ENCODE results near the gene SLC25A29.
A peak's percentile ranks its signal among the peaks of the same experiment; 100 is the strongest.

Gene SLC25A29

GRCh38 chr14:100305324-100306100 lies 732 bp downstream of the SLC25A29 start:
- H3K27me3 ChIP-seq (ENCODE audit: insufficient read depth, low read length, poor library complexity): no peaks in the 10 kb centered on the region
- H3K4me1 ChIP-seq (ENCODE audit: control insufficient read depth, low read depth, low read length): peaks cover 10% of the 10 kb centered on the region
- H3K27ac ChIP-seq (ENCODE audit: low read depth, low read length): peak overlapping the region; percentile 83
- H4K8ac ChIP-seq (ENCODE audit: low read depth, low read length): no peak overlapping the region
- H3K56ac ChIP-seq (ENCODE audit: low read length): peak overlapping the region; percentile 93
- H3K23ac ChIP-seq (ENCODE audit: low read length): peak overlapping the region; percentile 80
- H3K4ac ChIP-seq (ENCODE audit: low read depth, low read length): peak overlapping the region; percentile 92
- H3K36me3 ChIP-seq (ENCODE audit: control insufficient read depth, insufficient read depth, low read length): no peaks in the 10 kb centered on the region
- H3K4me3 ChIP-seq (ENCODE audit: low read length): peak overlapping the region; percentile 76
- peak; percentile 75 for DNase-seq
- peaks cover 15% of the 10 kb centered on the region for H3K79me2 ChIP-seq (ENCODE audit: control insufficient read depth, insufficient read depth, low read length)
- H3K4me2 ChIP-seq (ENCODE audit: low read length): peak overlapping the region; percentile 94
- peak overlapping the region; percentile 83 for H3K9ac ChIP-seq (ENCODE audit: low read length)
- peak overlapping the region; percentile 91 for H3K18ac ChIP-seq (ENCODE audit: low read length)
- no peak overlapping the region for H4K5ac ChIP-seq (ENCODE audit: low read length)
- peaks cover 12% of the 10 kb centered on the region for H3K79me1 ChIP-seq (ENCODE audit: low read length)
- whole genome bisulfite sequencing (ENCODE audit: extremely low coverage, insufficient coverage, low lambda C conversion rate): no CpG with 5 or more reads among the region's 65 CpGs
- no peak overlapping the region for H2AK5ac ChIP-seq (ENCODE audit: low read length)
- peak overlapping the region; percentile 17 for H2BK120ac ChIP-seq (ENCODE audit: low read depth, low read length)
- no peak overlapping the region for H2BK5ac ChIP-seq (ENCODE audit: low read length)
- no peak overlapping the region for H2BK15ac ChIP-seq (replicated peaks; ENCODE audit: low read depth)

- H2BK5ac ChIP-seq (ENCODE audit: low read length): no peak overlapping the region
- H3K79me2 ChIP-seq (ENCODE audit: control insufficient read depth, insufficient read depth, low read length): peaks cover 15% of the 10 kb centered on the region
- H3K56ac ChIP-seq (ENCODE audit: low read length): peak overlapping the region; percentile 93
- no peak overlapping the region for H4K8ac ChIP-seq (ENCODE audit: low read depth, low read length)
- H2BK15ac ChIP-seq (replicated peaks; ENCODE audit: low read depth): no peak overlapping the region
- H3K4me3 ChIP-seq (ENCODE audit: low read length): peak overlapping the region; percentile 76
- WGBS (ENCODE audit: extremely low coverage, insufficient coverage, low lambda C conversion rate): no CpG with 5 or more reads among the region's 23 CpGs
- no peaks in the 10 kb centered on the region for H3K27me3 ChIP-seq (ENCODE audit: insufficient read depth, low read length, poor library complexity)
- H3K36me3 ChIP-seq (ENCODE audit: control insufficient read depth, insufficient read depth, low read length): no peaks in the 10 kb centered on the region
- peak overlapping the region; percentile 24 for H3K4ac ChIP-seq (ENCODE audit: low read depth, low read length)
- peak overlapping the region; percentile 83 for H3K27ac ChIP-seq (ENCODE audit: low read depth, low read length)
- peak overlapping the region; percentile 83 for H3K9ac ChIP-seq (ENCODE audit: low read length)
- peak overlapping the region; percentile 29 for H3K23ac ChIP-seq (ENCODE audit: low read length)
- DNase-seq: peak; percentile 80
- peak overlapping the region; percentile 94 for H3K4me2 ChIP-seq (ENCODE audit: low read length)
- H3K79me1 ChIP-seq (ENCODE audit: low read length): peaks cover 12% of the 10 kb centered on the region
- H3K4me1 ChIP-seq (ENCODE audit: control insufficient read depth, low read depth, low read length): peaks cover 10% of the 10 kb centered on the region
- H4K5ac ChIP-seq (ENCODE audit: low read length): no peak overlapping the region
- no peak overlapping the region for H2BK120ac ChIP-seq (ENCODE audit: low read depth, low read length)
- H3K18ac ChIP-seq (ENCODE audit: low read length): peak overlapping the region; percentile 91
- no peak overlapping the region for H2AK5ac ChIP-seq (ENCODE audit: low read length)
Observed at GRCh38 chr14:100304825-100305323, 1.4 kb downstream of the SLC25A29 start.

GRCh38 chr14:100303925-100304324 lies 2.3 kb downstream of the SLC25A29 start:
- Histone ChIP-seq H3K4me2 (ENCODE audit: low read length) (no peak overlapping the region), H3K4me3 (ENCODE audit: low read length) (no peak overlapping the region)

GRCh38 chr14:100303179-100303578 lies 3.1 kb downstream of the SLC25A29 start:
- Histone ChIP-seq H3K36me3 (ENCODE audit: control insufficient read depth, insufficient read depth, low read length) (no peaks in the 10 kb centered on the region), H2AK5ac (ENCODE audit: low read length) (no peak overlapping the region), H3K4me3 (ENCODE audit: low read length) (no peak overlapping the region), H2BK120ac (ENCODE audit: low read depth, low read length) (no peak overlapping the region), H3K4me1 (ENCODE audit: control insufficient read depth, low read depth, low read length) (peaks cover 10% of the 10 kb centered on the region), H3K18ac (ENCODE audit: low read length) (no peak overlapping the region), H4K8ac (ENCODE audit: low read depth, low read length) (no peak overlapping the region), H3K4ac (ENCODE audit: low read depth, low read length) (no peak overlapping the region), H3K27ac (ENCODE audit: low read depth, low read length) (no peak overlapping the region), H3K79me1 (ENCODE audit: low read length) (peaks cover 19% of the 10 kb centered on the region), H3K4me2 (ENCODE audit: low read length) (no peak overlapping the region), H3K23ac (ENCODE audit: low read length) (no peak overlapping the region), H2BK5ac (ENCODE audit: low read length) (no peak overlapping the region), H3K56ac (ENCODE audit: low read length) (no peak overlapping the region), H3K9ac (ENCODE audit: low read length) (no peak overlapping the region), H3K27me3 (ENCODE audit: insufficient read depth, low read length, poor library complexity) (no peaks in the 10 kb centered on the region), H3K79me2 (ENCODE audit: control insufficient read depth, insufficient read depth, low read length) (peaks cover 15% of the 10 kb centered on the region), H2BK15ac (replicated peaks; ENCODE audit: low read depth) (no peak overlapping the region), H4K5ac (ENCODE audit: low read length) (no peak overlapping the region)
- no peak for DNase-seq
- no CpG with 5 or more reads among the region's 8 CpGs for WGBS (ENCODE audit: extremely low coverage, insufficient coverage, low lambda C conversion rate)

More at GRCh38 chr14:100303925-100304324, 2.3 kb downstream of the SLC25A29 start:
- H3K36me3 ChIP-seq (ENCODE audit: control insufficient read depth, insufficient read depth, low read length): no peaks in the 10 kb centered on the region
- no peak overlapping the region for H2BK120ac ChIP-seq (ENCODE audit: low read depth, low read length)
- H3K27me3 ChIP-seq (ENCODE audit: insufficient read depth, low read length, poor library complexity): no peaks in the 10 kb centered on the region
- no peak overlapping the region for H4K8ac ChIP-seq (ENCODE audit: low read depth, low read length)
- peaks cover 15% of the 10 kb centered on the region for H3K79me2 ChIP-seq (ENCODE audit: control insufficient read depth, insufficient read depth, low read length)
- H3K56ac ChIP-seq (ENCODE audit: low read length): peak overlapping the region; percentile 93
- peak overlapping the region; percentile 83 for H3K9ac ChIP-seq (ENCODE audit: low read length)
- no peak overlapping the region for H4K5ac ChIP-seq (ENCODE audit: low read length)
- DNase-seq: peak; percentile 61
- H2BK15ac ChIP-seq (replicated peaks; ENCODE audit: low read depth): no peak overlapping the region
- peaks cover 10% of the 10 kb centered on the region for H3K4me1 ChIP-seq (ENCODE audit: control insufficient read depth, low read depth, low read length)
- H2AK5ac ChIP-seq (ENCODE audit: low read length): no peak overlapping the region
- H3K27ac ChIP-seq (ENCODE audit: low read depth, low read length): no peak overlapping the region
- peak overlapping the region; percentile 1 for H3K23ac ChIP-seq (ENCODE audit: low read length)
- WGBS (ENCODE audit: extremely low coverage, insufficient coverage, low lambda C conversion rate): no CpG with 5 or more reads among the region's 4 CpGs
- no peak overlapping the region for H3K4ac ChIP-seq (ENCODE audit: low read depth, low read length)
- H2BK5ac ChIP-seq (ENCODE audit: low read length): no peak overlapping the region
- H3K79me1 ChIP-seq (ENCODE audit: low read length): peaks cover 18% of the 10 kb centered on the region
- no peak overlapping the region for H3K18ac ChIP-seq (ENCODE audit: low read length)

- no peaks in the 10 kb centered on the region for H3K27me3 ChIP-seq (ENCODE audit: insufficient read depth, low read length, poor library complexity)
- no peak overlapping the region for H3K23ac ChIP-seq (ENCODE audit: low read length)
- no peak overlapping the region for H4K8ac ChIP-seq (ENCODE audit: low read depth, low read length)
- H3K9ac ChIP-seq (ENCODE audit: low read length): no peak overlapping the region
- no peak overlapping the region for H3K4me3 ChIP-seq (ENCODE audit: low read length)
- H2BK120ac ChIP-seq (ENCODE audit: low read depth, low read length): no peak overlapping the region
- H3K4ac ChIP-seq (ENCODE audit: low read depth, low read length): no peak overlapping the region
- H3K18ac ChIP-seq (ENCODE audit: low read length): no peak overlapping the region
- DNase-seq: no peak
- H2BK5ac ChIP-seq (ENCODE audit: low read length): no peak overlapping the region
- peaks cover 10% of the 10 kb centered on the region for H3K4me1 ChIP-seq (ENCODE audit: control insufficient read depth, low read depth, low read length)
- no peak overlapping the region for H3K56ac ChIP-seq (ENCODE audit: low read length)
- H3K27ac ChIP-seq (ENCODE audit: low read depth, low read length): no peak overlapping the region
- H3K79me2 ChIP-seq (ENCODE audit: control insufficient read depth, insufficient read depth, low read length): peaks cover 15% of the 10 kb centered on the region
- no peak overlapping the region for H3K4me2 ChIP-seq (ENCODE audit: low read length)
- no peaks in the 10 kb centered on the region for H3K36me3 ChIP-seq (ENCODE audit: control insufficient read depth, insufficient read depth, low read length)
- H2AK5ac ChIP-seq (ENCODE audit: low read length): no peak overlapping the region
- H2BK15ac ChIP-seq (replicated peaks; ENCODE audit: low read depth): no peak overlapping the region
- WGBS (ENCODE audit: extremely low coverage, insufficient coverage, low lambda C conversion rate): no CpG with 5 or more reads among the region's 2 CpGs
- H4K5ac ChIP-seq (ENCODE audit: low read length): no peak overlapping the region
- H3K79me1 ChIP-seq (ENCODE audit: low read length): peaks cover 21% of the 10 kb centered on the region
Observed at GRCh38 chr14:100302616-100303015, 3.6 kb downstream of the SLC25A29 start.
